Activated T-helper 1 cell treated with anti-CD3 and anti-CD28 coated beads, Interleukin-2, amount 50 U/mL, for 16 hours (primary cell): ENCODE results near the gene ZNF316.
"Not testable (repeated sequence)": the region's sequence is repeated elsewhere in the genome, so short reads cannot be mapped to it uniquely, and the experiment has no call there.

ENCODE experiments used
- DNase-seq, 2 donors: peaks; one replicate each; pipeline ENCODE4 v3.0.0-alpha.2; 2020; ENCODE audit warnings: low read depth in 1 of 2, low spot score in 1 of 2

Gene ZNF316

GRCh38 chr7:6646465-6646864 lies 9.3 kb downstream of the ZNF316 start:
- DNase-seq = no peak

GRCh38 chr7:6647080-6647479 lies 10.0 kb downstream of the ZNF316 start:
- DNase-seq = no peak

- DNase-seq = no peak
Observed at GRCh38 chr7:6647541-6647940, 10.4 kb downstream of the ZNF316 start.

- no peak for DNase-seq
Observed at GRCh38 chr7:6648066-6648814, 11.1 kb downstream of the ZNF316 start.

- no peak for DNase-seq
Observed at GRCh38 chr7:6648815-6649104, 11.6 kb downstream of the ZNF316 start.

GRCh38 chr7:6649241-6649961 lies 12.3 kb downstream of the ZNF316 start:
- DNase-seq = no peak

- no peak for DNase-seq
Observed at GRCh38 chr7:6650086-6650485, 13.0 kb downstream of the ZNF316 start.

GRCh38 chr7:6650521-6651011 lies 13.4 kb downstream of the ZNF316 start:
- DNase-seq = no peak

GRCh38 chr7:6651851-6652445 lies 14.8 kb downstream of the ZNF316 start:
- no peak for DNase-seq

- DNase-seq = no peak
Observed at GRCh38 chr7:6652446-6653011, 15.4 kb downstream of the ZNF316 start.

- no peak for DNase-seq
Observed at GRCh38 chr7:6653071-6654003, 16.2 kb downstream of the ZNF316 start.

GRCh38 chr7:6654113-6654841 lies 17.2 kb downstream of the ZNF316 start:
- DNase-seq = no peak

- no peak for DNase-seq
Observed at GRCh38 chr7:6654842-6655610, 17.9 kb downstream of the ZNF316 start.

- DNase-seq = no peak
Observed at GRCh38 chr7:6655636-6656385, 18.7 kb downstream of the ZNF316 start.

GRCh38 chr7:6656413-6656812 lies 19.3 kb downstream of the ZNF316 start:
- DNase-seq = no peak

- no peak for DNase-seq
Observed at GRCh38 chr7:6658618-6659345, 21.7 kb downstream of the ZNF316 start.

GRCh38 chr7:6670851-6671250 lies 33.7 kb downstream of the ZNF316 start:
- not testable (repeated sequence) for DNase-seq

GRCh38 chr7:6675807-6676405 lies 38.8 kb downstream of the ZNF316 start:
- no peak for DNase-seq
